HL-60 (cell line): Measurements from ENCODE around the gene SNX25.

Experiments
- DNase-seq, 2 experiments: peaks; one replicate each; pipeline ENCODE4 v3.0.0-alpha.2; 2010 to 2020; ENCODE audit warnings: low read depth in 1 of 2, low spot score in 1 of 2
- H3K27ac ChIP-seq: fragments of 250-450 bp; sonication (Bioruptor Pico); replicated peaks from 2 replicates; pipeline ENCODE4 v1.5.1; 2020; ENCODE audit warnings: mild to moderate bottlenecking, moderate library complexity
- H3K27me3 ChIP-seq: fragments of 250-450 bp; sonication (Bioruptor Pico); 2 replicates; pipeline ENCODE4 v1.5.1; 2021; ENCODE audit warnings: mild to moderate bottlenecking, moderate library complexity; ENCODE audit not compliant: insufficient read depth, poor library complexity, severe bottlenecking
- H3K4me3 ChIP-seq: replicated peaks from 2 replicates; pipeline ENCODE4 v1.5.1; 2011; ENCODE audit warnings: mild to moderate bottlenecking, control low read depth, low read length; ENCODE audit not compliant: insufficient read depth
- GABPA ChIP-seq: IDR thresholded peaks from 2 replicates; pipeline ENCODE4 v1.6.1; 2012; ENCODE audit warnings: low read depth
- POLR2AphosphoS5 ChIP-seq: IDR thresholded peaks from 2 replicates; pipeline ENCODE4 v1.6.1; 2012; ENCODE audit warnings: low read depth
- SPI1 ChIP-seq: IDR thresholded peaks from 2 replicates; pipeline ENCODE4 v1.6.1; 2012; ENCODE audit warnings: low read depth, mild to moderate bottlenecking, borderline replicate concordance
- TF ChIP-seq, protein P1 (sequence below): IDR thresholded peaks from 2 replicates; pipeline ENCODE4 v1.6.1; 2012; ENCODE audit warnings: low read depth; ENCODE audit not compliant: insufficient replicate concordance
- TF ChIP-seq, protein P2 (sequence below): IDR thresholded peaks from one replicate; pipeline ENCODE4 v1.5.1; 2011; ENCODE audit warnings: low read length, control low read depth, inconsistent platforms; ENCODE audit not compliant: insufficient read depth

Gene SNX25

DNA sequence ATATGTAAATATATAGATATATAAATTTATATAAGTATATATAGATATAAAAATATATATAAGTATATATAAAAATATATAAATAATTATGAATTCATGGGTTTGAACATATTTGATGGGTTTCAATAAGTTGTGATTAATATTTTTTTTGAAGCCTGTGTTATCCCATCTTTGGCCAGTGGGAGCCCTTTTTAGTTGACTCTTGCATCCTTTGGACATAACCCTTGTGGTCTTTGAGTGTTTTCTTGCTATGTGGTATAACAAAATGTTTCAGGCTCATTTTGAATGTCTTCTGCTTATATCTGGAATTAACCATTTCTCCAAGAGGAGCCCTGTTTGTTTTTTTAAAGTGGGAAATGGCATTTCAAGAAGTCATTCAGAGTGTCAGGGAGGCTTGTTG, 15.2 kb downstream of the SNX25 start:
- no peaks in the 10 kb centered on the region for H3K27me3 ChIP-seq
- H3K4me3 ChIP-seq = no peak overlapping the region
- no peak for DNase-seq
- TF ChIP-seq, protein P1, sequence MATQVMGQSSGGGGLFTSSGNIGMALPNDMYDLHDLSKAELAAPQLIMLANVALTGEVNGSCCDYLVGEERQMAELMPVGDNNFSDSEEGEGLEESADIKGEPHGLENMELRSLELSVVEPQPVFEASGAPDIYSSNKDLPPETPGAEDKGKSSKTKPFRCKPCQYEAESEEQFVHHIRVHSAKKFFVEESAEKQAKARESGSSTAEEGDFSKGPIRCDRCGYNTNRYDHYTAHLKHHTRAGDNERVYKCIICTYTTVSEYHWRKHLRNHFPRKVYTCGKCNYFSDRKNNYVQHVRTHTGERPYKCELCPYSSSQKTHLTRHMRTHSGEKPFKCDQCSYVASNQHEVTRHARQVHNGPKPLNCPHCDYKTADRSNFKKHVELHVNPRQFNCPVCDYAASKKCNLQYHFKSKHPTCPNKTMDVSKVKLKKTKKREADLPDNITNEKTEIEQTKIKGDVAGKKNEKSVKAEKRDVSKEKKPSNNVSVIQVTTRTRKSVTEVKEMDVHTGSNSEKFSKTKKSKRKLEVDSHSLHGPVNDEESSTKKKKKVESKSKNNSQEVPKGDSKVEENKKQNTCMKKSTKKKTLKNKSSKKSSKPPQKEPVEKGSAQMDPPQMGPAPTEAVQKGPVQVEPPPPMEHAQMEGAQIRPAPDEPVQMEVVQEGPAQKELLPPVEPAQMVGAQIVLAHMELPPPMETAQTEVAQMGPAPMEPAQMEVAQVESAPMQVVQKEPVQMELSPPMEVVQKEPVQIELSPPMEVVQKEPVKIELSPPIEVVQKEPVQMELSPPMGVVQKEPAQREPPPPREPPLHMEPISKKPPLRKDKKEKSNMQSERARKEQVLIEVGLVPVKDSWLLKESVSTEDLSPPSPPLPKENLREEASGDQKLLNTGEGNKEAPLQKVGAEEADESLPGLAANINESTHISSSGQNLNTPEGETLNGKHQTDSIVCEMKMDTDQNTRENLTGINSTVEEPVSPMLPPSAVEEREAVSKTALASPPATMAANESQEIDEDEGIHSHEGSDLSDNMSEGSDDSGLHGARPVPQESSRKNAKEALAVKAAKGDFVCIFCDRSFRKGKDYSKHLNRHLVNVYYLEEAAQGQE = no peak
- TF ChIP-seq POLR2AphosphoS5 (no peak), GABPA (no peak), SPI1 (no peak)
- TF ChIP-seq, protein P2, sequence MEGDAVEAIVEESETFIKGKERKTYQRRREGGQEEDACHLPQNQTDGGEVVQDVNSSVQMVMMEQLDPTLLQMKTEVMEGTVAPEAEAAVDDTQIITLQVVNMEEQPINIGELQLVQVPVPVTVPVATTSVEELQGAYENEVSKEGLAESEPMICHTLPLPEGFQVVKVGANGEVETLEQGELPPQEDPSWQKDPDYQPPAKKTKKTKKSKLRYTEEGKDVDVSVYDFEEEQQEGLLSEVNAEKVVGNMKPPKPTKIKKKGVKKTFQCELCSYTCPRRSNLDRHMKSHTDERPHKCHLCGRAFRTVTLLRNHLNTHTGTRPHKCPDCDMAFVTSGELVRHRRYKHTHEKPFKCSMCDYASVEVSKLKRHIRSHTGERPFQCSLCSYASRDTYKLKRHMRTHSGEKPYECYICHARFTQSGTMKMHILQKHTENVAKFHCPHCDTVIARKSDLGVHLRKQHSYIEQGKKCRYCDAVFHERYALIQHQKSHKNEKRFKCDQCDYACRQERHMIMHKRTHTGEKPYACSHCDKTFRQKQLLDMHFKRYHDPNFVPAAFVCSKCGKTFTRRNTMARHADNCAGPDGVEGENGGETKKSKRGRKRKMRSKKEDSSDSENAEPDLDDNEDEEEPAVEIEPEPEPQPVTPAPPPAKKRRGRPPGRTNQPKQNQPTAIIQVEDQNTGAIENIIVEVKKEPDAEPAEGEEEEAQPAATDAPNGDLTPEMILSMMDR = no peak
- H3K27ac ChIP-seq = no peak overlapping the region

DNA sequence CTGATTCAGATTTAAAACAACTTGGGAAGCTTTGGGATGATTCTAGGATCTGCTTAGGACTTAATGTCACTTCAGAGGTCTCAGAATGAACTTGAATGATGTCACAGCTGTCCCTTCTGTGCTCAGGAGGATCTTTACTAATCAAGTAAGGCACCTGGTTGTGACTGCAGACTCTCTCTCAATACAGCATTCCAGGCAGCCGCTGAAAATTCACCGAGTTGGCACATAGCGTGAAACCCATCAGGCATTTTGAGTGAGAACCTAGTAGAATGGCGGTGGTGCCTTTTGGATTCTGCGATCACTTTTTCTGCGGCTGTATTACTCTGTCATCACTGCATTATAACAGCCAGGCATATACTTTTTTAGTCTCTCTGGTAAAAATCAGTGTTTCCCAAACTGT, 16.5 kb downstream of the SNX25 start:
- TF ChIP-seq GABPA (no peak), POLR2AphosphoS5 (no peak), SPI1 (no peak)
- TF ChIP-seq, protein P2 = no peak
- TF ChIP-seq, protein P1 = no peak
- H3K27ac ChIP-seq = no peak overlapping the region
- DNase-seq = no peak
- no peak overlapping the region for H3K4me3 ChIP-seq
- no peaks in the 10 kb centered on the region for H3K27me3 ChIP-seq

DNA sequence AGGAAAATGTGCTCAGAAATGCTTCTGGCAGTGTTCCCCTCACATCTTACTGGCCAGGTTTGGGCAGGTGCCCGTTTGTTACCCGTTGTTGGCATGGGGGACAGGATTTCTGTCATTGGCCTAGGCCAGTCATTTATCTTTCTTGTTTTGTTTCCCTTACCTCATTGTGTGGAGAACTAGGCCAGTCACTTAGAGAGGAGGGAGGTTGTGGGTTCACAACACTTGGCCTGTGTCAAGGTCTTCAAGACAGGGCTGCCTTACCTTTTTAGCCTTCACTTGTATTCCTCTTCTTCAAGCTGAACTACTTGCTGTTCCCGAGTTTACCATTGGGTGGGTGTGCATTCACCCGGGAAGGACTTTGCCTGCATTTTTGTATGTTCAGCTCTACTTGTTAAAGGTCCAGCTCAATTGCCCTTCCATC, 17.7 kb downstream of the SNX25 start:
- H3K4me3 ChIP-seq = no peak overlapping the region
- H3K27me3 ChIP-seq = no peaks in the 10 kb centered on the region
- no peak for DNase-seq
- H3K27ac ChIP-seq = no peak overlapping the region
- TF ChIP-seq POLR2AphosphoS5 = no peak
- TF ChIP-seq GABPA = no peak
- TF ChIP-seq, protein P1 = no peak
- TF ChIP-seq, protein P2 = no peak
- TF ChIP-seq SPI1 = no peak
